Skin of body (tissue), 2 donors: ENCODE data around the gene PARP15. TPM values are rescaled to one million over a fixed set of nuclear protein-coding genes. Genes with fewer than 3 reads are reported as not detected.
"Not testable (repeated sequence)": the region's sequence is repeated elsewhere in the genome, so short reads cannot be mapped to it uniquely, and the experiment has no call there.

Source experiments
- DNase-seq: peaks from one replicate; lab custom pipeline; 2025; lab: John Stamatoyannopoulos, UW
- total RNA-seq: library from RNA; depleted of rRNA; stranded (reverse); fragments of >200 nt; gene quantifications from one replicate; pipeline ENCODE4 v1.2.3, GENCODE V29; 2014

PARP15 gene
- total RNA-seq, result 0.99 TPM

- DNase-seq, result no peak
Measured at GRCh38 chr3:122577409-122578031, at the start of gene PARP15. TSS of gene PARP15 (plus strand) at chr3:122577650. CDS start at chr3:122577668, 18 bp downstream.

GRCh38 chr3:122530164-122530563, 47.3 kb upstream of the PARP15 start:
- DNase-seq, result no peak

GRCh38 chr3:122533480-122533879, 44.0 kb upstream of the PARP15 start:
- no peak for DNase-seq

GRCh38 chr3:122533931-122534334, 43.5 kb upstream of the PARP15 start:
- no peak for DNase-seq

- DNase-seq, result no peak
Measured at GRCh38 chr3:122535964-122536631, 41.4 kb upstream of the PARP15 start.

- DNase-seq, result no peak
Measured at GRCh38 chr3:122536632-122537001, 40.8 kb upstream of the PARP15 start.

GRCh38 chr3:122538956-122539490, 38.4 kb upstream of the PARP15 start:
- no peak for DNase-seq

- no peak for DNase-seq
Measured at GRCh38 chr3:122546151-122546550, 31.3 kb upstream of the PARP15 start.

GRCh38 chr3:122548076-122548475, 29.4 kb upstream of the PARP15 start:
- DNase-seq, result no peak

GRCh38 chr3:122548619-122549018, 28.8 kb upstream of the PARP15 start:
- DNase-seq, result no peak

- no peak for DNase-seq
Measured at GRCh38 chr3:122553171-122553570, 24.3 kb upstream of the PARP15 start.

GRCh38 chr3:122555275-122556071, 22.0 kb upstream of the PARP15 start:
- DNase-seq, result no peak

- DNase-seq, result no peak
Measured at GRCh38 chr3:122557356-122557755, 20.1 kb upstream of the PARP15 start.

- DNase-seq, result no peak
Measured at GRCh38 chr3:122558605-122559004, 18.8 kb upstream of the PARP15 start.

- DNase-seq, result no peak
Measured at GRCh38 chr3:122559906-122560305, 17.5 kb upstream of the PARP15 start.

- DNase-seq, result no peak
Measured at GRCh38 chr3:122560680-122561079, 16.8 kb upstream of the PARP15 start.

- peak; percentile 31 for DNase-seq
Measured at GRCh38 chr3:122562923-122563716, 14.3 kb upstream of the PARP15 start.

- DNase-seq, result no peak
Measured at GRCh38 chr3:122563717-122564025, 13.8 kb upstream of the PARP15 start.

GRCh38 chr3:122564155-122564912, 13.1 kb upstream of the PARP15 start, which contains the start of the genes DTX3L and PARP9:
TSS of gene DTX3L (plus strand) at chr3:122564338. CDS start at chr3:122564427, 89 bp downstream.
TSS of gene PARP9 (minus strand) at chr3:122564300. CDS start at chr3:122559620, 4,680 bp downstream.
- peak; percentile 90 for DNase-seq

GRCh38 chr3:122568131-122568530, 9.3 kb upstream of the PARP15 start:
- DNase-seq, result not testable (repeated sequence)

- DNase-seq, result no peak
Measured at GRCh38 chr3:122568755-122569154, 8.7 kb upstream of the PARP15 start.
